Iris pigment epithelial cell (primary cell): ENCODE measurements around the gene PRDM4.

Source experiments
- DNase-seq: peaks from one replicate; pipeline ENCODE4 v3.0.0-alpha.2; 2011; ENCODE audit warnings: low read depth

Gene PRDM4

DNA sequence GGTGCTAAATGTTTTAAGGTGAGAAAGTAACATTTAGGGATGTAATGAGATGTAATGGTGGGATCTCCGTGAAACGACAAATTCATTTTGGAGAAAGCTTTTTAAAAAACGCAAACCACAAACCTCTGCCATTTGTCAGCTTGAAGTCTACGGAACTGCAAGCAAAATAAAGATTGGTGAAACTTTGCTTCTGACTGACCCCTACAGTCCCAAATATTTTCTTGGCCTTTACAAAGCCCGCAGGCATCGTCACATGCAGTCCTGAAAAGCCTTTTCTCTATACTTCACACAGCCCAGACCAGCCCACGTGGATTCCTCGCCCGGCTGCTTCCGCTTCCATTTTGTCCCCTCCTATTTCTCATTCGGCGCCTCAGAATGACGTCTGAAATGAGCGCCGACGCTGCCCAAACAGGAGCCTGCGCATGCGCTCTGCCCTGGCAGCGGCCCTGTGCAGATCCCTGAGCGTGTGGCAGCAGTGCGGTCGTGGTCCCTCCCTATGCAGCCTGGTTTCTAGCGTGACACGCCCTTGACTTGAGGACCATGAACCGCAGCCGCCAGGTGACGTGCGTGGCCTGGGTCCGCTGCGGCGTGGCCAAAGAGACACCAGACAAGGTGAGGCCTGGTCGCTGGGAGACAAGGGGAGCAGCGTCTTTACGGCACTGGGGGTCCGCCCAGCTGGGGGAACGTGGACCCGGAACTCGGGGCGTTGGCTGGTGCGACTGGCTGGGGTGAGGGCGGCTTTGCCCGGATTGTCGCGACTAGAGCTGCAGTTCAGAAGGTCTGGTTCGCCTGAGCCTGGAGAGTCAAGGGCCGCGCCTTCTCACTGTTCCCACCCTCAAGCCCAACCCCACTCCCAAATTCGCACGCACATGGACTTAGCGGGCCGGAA is 75.3 kb downstream of the PRDM4 start, which contains the start of gene PWP1:
Gene PWP1, plus strand, starts transcription at position 440 of the 889 bp plus-strand sequence. Its CDS starts 101 bp downstream, at position 541.
- DNase-seq, result peak; percentile 94

DNA sequence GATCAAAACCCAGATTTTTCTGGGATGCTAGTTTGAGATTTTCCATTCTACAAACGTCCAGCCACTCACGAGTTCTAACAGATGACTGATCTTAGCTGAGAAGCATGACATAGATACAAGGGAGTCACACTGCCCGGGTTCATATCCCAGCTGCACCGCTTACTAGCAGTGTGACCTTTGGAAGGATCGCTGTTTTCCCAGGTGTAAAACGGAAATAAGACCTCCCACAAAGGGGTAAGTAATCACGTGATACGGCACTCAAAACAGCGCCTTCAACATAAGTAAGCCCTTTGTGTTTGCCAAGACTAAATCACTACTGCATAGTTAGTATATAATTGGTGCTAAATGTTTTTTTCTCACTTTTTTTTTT is 76.0 kb downstream of the PRDM4 start:
- DNase-seq, result peak; percentile 39

DNA sequence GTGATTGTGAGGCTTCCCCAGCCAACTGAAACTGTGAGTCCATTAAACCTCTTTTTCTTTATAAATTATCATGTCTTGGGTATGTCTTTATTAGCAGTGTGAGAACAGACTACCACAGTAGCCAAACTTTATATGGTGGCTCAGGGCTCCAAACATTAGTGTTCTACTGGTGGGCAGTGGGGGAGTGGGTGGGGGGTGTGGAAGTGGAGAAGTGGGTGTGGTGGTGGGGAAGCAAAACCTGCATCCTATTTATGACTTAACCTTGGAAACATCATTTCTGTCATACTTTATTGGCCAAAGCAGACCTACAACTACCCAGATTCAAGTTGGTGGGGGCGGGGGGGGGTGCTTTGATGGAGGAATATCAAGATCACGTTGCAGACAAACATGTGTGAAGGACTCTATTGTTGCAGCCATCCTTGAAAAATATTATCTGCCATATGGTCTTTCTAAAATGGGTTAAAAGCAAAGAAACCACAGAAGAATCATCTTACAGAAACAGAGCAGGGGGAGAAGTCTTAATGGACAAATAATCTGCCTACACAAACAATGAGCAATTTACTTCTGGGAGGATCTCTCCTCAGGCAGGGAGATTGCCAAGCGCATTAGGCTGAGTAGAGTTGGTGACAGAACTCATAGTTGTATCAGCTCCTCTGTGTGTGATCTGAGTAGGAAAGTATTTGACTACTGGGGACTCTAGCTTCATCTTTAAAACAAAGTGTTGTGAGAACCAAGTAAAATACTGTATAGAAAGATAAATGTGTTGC is 76.7 kb downstream of the PRDM4 start:
- DNase-seq, result peak; percentile 41
